Measurements from ENCODE around the gene FOXA2. TPM values are rescaled to one million over a fixed set of nuclear protein-coding genes. Genes with fewer than 3 reads are reported as not detected.

FOXA2 gene
- total RNA-seq, 2 donors from 2014 or later = 42.5 to 63.3 TPM

DNA sequence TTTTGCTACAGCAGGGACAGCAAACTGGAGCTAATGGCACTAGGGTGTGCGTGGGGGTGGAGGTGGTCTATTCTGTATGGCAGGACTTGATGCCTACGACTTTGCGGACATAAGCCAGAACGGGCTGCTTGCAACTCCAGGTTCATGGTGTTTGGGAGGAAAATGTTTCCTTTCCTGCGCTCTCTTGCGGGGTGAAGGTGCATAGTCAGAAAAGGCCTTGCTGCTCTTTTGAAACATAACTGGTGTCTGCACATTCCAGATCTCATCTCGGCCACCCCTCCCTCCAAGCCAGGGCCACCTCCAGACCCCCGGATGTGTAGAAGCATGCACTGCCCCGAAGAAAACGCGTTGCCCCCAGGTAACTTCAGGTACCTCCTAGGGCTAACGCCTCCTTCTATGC lies 8.1 kb downstream of the FOXA2 start:
- ATAC-seq = no peak
- TF ChIP-seq, protein P1, sequence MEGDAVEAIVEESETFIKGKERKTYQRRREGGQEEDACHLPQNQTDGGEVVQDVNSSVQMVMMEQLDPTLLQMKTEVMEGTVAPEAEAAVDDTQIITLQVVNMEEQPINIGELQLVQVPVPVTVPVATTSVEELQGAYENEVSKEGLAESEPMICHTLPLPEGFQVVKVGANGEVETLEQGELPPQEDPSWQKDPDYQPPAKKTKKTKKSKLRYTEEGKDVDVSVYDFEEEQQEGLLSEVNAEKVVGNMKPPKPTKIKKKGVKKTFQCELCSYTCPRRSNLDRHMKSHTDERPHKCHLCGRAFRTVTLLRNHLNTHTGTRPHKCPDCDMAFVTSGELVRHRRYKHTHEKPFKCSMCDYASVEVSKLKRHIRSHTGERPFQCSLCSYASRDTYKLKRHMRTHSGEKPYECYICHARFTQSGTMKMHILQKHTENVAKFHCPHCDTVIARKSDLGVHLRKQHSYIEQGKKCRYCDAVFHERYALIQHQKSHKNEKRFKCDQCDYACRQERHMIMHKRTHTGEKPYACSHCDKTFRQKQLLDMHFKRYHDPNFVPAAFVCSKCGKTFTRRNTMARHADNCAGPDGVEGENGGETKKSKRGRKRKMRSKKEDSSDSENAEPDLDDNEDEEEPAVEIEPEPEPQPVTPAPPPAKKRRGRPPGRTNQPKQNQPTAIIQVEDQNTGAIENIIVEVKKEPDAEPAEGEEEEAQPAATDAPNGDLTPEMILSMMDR (IDR thresholded peaks at IDR 0.05) = peak in 3 of 7 experiments; percentile 16 to 20 (median 20)
- no peak for TF ChIP-seq POLR2A (IDR thresholded peaks at IDR 0.05)
- no peaks in the 10 kb centered on the region for H3K9me3 ChIP-seq
- peak; percentile 34 to 46 (median 42) for DNase-seq
- WGBS, 2 donors = 6 to 25% methylated on average over 12 of the region's 12 CpGs
- H3K4me3 ChIP-seq = peak overlapping the region; percentile 6 to 57
- H3K36me3 ChIP-seq (replicated peaks in 1 of 2; ENCODE audit: insufficient read depth in 1 of 2, low read depth in 2 of 2) = no peaks in the 10 kb centered on the region
- intact Hi-C loops (cut with DNase I) = no loop called here
- H3K27me3 ChIP-seq = no peaks in the 10 kb centered on the region
- H3K4me1 ChIP-seq = peaks cover 71% of the 10 kb centered on the region
- H3K27ac ChIP-seq = peak overlapping the region; percentile 94 to 99 (median 98)

- H3K4me1 ChIP-seq = peaks cover 71% of the 10 kb centered on the region
- H3K9me3 ChIP-seq = no peaks in the 10 kb centered on the region
- DNase-seq = no peak
- TF ChIP-seq, protein P1 (IDR thresholded peaks at IDR 0.05) = no peak
- TF ChIP-seq POLR2A (IDR thresholded peaks at IDR 0.05) = no peak
- intact Hi-C loops (cut with DNase I) = no loop called here
- H3K27me3 ChIP-seq = no peaks in the 10 kb centered on the region
- ATAC-seq = no peak
- peak overlapping the region; percentile 94 to 99 (median 98) for H3K27ac ChIP-seq
- H3K4me3 ChIP-seq = no peak overlapping the region
- WGBS, 2 donors = 27 to 33% methylated on average over 4 of the region's 4 CpGs
- no peaks in the 10 kb centered on the region for H3K36me3 ChIP-seq (replicated peaks in 1 of 2; ENCODE audit: insufficient read depth in 1 of 2, low read depth in 2 of 2)
These were observed 8.6 kb downstream of the FOXA2 start for GRCh38 chr20:22575737-22576136.

GRCh38 chr20:22575087-22575721 lies 9.2 kb downstream of the FOXA2 start:
- Histone ChIP-seq H3K36me3 (replicated peaks in 1 of 2; ENCODE audit: insufficient read depth in 1 of 2, low read depth in 2 of 2) (no peaks in the 10 kb centered on the region), H3K4me1 (peaks cover 70% of the 10 kb centered on the region), H3K27me3 (no peaks in the 10 kb centered on the region), H3K4me3 (no peak overlapping the region), H3K27ac (peak overlapping the region; percentile 53 to 99 (median 98)), H3K9me3 (no peaks in the 10 kb centered on the region)
- TF ChIP-seq, protein P1 (IDR thresholded peaks at IDR 0.05) = no peak
- TF ChIP-seq POLR2A (IDR thresholded peaks at IDR 0.05) = peak in 2 of 3 donors; percentile 8 to 34
- DNase-seq (peak in 1 of 4 donors; percentile 26), ATAC-seq (no peak)
- 19 to 21% methylated on average over 9 of the region's 9 CpGs for WGBS, 2 donors
- intact Hi-C loops (cut with DNase I) = no loop called here

DNA sequence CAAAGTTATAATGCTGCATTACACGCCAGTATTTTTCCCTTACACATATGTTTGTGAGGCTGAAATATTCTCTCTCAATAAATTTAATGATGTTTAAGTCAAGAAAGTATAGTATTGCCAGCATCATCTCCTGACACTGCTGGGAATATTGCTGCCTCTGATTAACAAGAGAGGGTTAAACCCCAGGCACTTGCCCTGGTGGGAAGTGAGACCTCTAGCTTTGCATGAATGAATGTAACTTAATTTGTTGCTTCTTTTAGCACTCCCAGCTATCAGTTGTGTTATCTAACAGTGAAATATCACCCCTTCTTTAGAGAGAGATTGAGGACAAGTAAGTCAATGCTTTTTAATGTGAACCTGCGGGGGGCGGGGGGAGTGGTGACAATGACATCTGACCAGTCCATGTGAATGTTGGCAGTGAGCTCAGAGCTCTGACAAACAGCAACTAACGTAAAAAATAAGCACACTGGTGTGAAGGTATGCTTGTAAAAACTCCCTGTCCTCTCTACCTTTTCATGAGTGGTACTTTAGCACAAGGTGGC lies 9.8 kb downstream of the FOXA2 start:
- H3K36me3 ChIP-seq (replicated peaks in 1 of 2; ENCODE audit: insufficient read depth in 1 of 2, low read depth in 2 of 2) = no peaks in the 10 kb centered on the region
- H3K27me3 ChIP-seq = no peaks in the 10 kb centered on the region
- no peak overlapping the region for H3K4me3 ChIP-seq
- H3K27ac ChIP-seq = peak overlapping the region; percentile 53 to 99 (median 98)
- 5 to 10% methylated on average over 4 of the region's 4 CpGs for WGBS, 2 donors
- peaks cover 70% of the 10 kb centered on the region for H3K4me1 ChIP-seq
- DNase-seq (peak; percentile 58 to 75 (median 68)), ATAC-seq (no peak)
- H3K9me3 ChIP-seq = no peaks in the 10 kb centered on the region
- TF ChIP-seq POLR2A (IDR thresholded peaks at IDR 0.05) = peak in 1 of 3 donors; percentile 37
- TF ChIP-seq, protein P1 (IDR thresholded peaks at IDR 0.05) = peak in 2 of 7 experiments; percentile 8 to 29
- intact Hi-C loops (cut with DNase I) = no loop called here
